DMS153 treated with DMSO at 0.1 percent for 48 hours (cell line): Measurements from ENCODE around the gene U2SURP.
"Not testable (repeated sequence)": the region's sequence is repeated elsewhere in the genome, so short reads cannot be mapped to it uniquely, and the experiment has no call there.

Experiments used
- DNase-seq: peaks from one replicate; lab custom pipeline; 2025; ENCODE audit not compliant: unreplicated experiment; lab: John Stamatoyannopoulos, UW

The U2SURP gene

GRCh38 chr3:142976621-142977398, 24.6 kb upstream of the U2SURP start:
- no peak for DNase-seq

GRCh38 chr3:142977399-142977728, 24.0 kb upstream of the U2SURP start:
- no peak for DNase-seq

- no peak for DNase-seq
These were observed 20.3 kb upstream of the U2SURP start for GRCh38 chr3:142981108-142981507.

GRCh38 chr3:142982038-142982773, 19.2 kb upstream of the U2SURP start:
- DNase-seq = no peak

- DNase-seq = no peak
These were observed 18.1 kb upstream of the U2SURP start for GRCh38 chr3:142983318-142983717.

- no peak for DNase-seq
These were observed 17.1 kb upstream of the U2SURP start for GRCh38 chr3:142984255-142984654.

GRCh38 chr3:142987080-142987700, 14.2 kb upstream of the U2SURP start:
- DNase-seq = peak; percentile 39

- DNase-seq = no peak
These were observed 13.7 kb upstream of the U2SURP start for GRCh38 chr3:142987707-142988106.

GRCh38 chr3:142988221-142988620, 13.1 kb upstream of the U2SURP start:
- not testable (repeated sequence) for DNase-seq

- not testable (repeated sequence) for DNase-seq
These were observed 12.5 kb upstream of the U2SURP start for GRCh38 chr3:142988826-142989225.

GRCh38 chr3:142990721-142991120, 10.6 kb upstream of the U2SURP start:
- DNase-seq = no peak

GRCh38 chr3:142992323-142992722, 9.0 kb upstream of the U2SURP start:
- no peak for DNase-seq

- peak; percentile 19 for DNase-seq
These were observed 7.4 kb upstream of the U2SURP start for GRCh38 chr3:142993958-142994442.

- no peak for DNase-seq
These were observed 4.0 kb upstream of the U2SURP start for GRCh38 chr3:142997330-142997729.

- no peak for DNase-seq
These were observed 2.9 kb upstream of the U2SURP start for GRCh38 chr3:142998439-142998838.

- DNase-seq = no peak
These were observed 1.5 kb upstream of the U2SURP start for GRCh38 chr3:142999881-143000280.

GRCh38 chr3:143000528-143000927, 842 bp upstream of the U2SURP start:
- DNase-seq = peak; percentile 31

- DNase-seq = peak; percentile 93
These were observed 369 bp upstream of the U2SURP start for GRCh38 chr3:143001034-143001368.

- DNase-seq = no peak
These were observed 828 bp downstream of the U2SURP start for GRCh38 chr3:143002083-143002712.

- no peak for DNase-seq
These were observed 1.4 kb downstream of the U2SURP start for GRCh38 chr3:143002727-143003126.

- DNase-seq = no peak
These were observed 3.5 kb downstream of the U2SURP start for GRCh38 chr3:143004823-143005222.

- no peak for DNase-seq
These were observed 8.7 kb downstream of the U2SURP start for GRCh38 chr3:143010024-143010423.
